Epithelial cell of alveolus of lung (primary cell): ENCODE results near the gene C22orf42. TPM values are rescaled to one million over a fixed set of nuclear protein-coding genes. Genes with fewer than 3 reads are reported as not detected.

Experiments used
- total RNA-seq: library from RNA; depleted of rRNA; stranded (reverse); fragments of >200 nt; gene quantifications from 2 replicates; pipeline ENCODE4 v1.2.1, GENCODE V29; 2015

C22orf42 gene, protein sequence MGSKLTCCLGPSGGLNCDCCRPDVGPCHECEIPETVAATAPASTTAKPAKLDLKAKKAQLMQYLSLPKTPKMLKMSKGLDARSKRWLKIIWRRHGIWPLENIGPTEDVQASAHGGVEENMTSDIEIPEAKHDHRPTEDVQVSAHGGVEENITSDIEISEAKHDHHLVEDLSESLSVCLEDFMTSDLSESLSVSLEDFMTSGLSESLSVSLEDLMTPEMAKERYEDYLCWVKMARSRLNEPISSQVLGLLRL
- total RNA-seq: not detected in 2 replicates

DNA sequence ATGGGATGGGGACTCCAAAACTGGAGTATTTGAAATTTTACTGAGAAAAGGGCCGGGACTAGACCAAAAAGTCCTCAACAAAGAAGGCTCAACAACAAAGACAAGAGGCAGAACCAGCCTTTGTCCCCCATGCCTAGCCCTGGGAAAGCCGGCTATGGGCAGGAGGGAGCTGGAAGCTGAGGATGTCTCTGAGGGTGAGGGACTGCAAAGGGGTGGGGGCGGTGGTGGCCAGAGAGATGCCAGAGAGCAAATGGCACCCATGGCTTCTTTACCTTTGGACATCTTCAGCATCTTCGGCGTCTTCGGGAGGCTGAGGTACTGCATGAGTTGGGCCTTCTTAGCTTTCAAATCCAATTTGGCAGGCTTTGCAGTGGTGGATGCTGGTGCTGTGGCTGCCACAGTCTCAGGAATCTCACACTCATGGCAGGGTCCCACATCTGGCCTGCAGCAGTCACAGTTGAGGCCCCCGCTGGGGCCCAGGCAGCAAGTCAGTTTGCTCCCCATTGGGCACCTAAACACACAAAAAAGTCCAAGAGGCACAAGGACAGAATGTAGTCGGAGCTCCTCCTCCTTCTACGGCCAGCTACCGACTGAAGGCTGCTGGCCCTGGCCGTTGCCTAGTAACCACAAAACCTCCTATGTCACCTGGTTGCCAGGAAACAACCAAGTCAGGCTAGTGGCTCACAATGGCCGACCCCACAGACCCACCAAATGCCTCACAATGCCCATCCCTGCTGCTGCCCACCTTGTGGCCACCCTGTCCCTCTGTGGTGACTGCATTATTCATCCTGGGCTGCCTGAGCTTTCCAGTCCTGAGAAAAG is at the start of gene C22orf42:
C22orf42 (minus strand) TSS at position 592 of the 822 bp plus-strand sequence; CDS start at position 504, 88 bp downstream.

DNA sequence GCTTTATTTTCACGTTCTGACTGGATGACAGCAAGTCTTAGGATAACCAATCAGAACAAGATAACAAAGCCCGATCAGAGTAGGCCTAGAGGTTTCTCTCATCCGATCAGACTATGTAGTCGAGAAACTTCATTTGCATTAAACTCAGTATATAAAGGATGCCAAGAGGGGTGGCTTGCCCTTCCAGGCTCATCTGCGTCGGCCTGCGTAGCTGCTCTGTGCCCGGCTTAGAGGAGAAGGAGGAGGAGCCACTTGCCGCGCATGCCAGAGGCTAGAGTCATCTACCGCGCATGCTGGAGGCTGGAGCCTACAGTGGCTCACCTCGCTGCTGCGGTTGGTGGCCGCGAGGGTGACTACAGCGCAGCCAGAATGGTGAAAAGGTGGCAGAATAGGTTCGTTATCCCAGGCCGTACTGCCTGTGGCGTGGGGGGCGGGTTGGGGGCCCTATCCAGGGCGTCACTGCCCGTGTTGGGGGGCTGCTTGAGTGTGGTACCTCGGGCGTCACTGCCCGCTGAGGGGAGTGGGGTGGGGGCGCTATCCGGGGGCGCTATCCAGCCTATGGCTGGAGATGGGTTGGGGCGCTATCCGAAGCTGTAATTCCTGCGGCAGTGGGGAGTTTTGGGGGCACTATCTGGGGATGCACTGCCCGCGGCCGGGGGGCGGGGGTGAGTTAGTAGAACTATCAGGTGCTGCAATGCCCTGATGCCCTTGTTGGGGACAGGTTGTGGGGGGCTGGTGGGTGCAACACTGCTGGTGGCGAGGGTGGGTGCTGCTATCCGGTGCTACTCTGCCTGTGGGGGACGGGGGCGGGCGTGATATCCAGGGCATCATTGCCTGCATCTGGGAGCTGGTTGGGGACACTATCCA is 46.0 kb upstream of the C22orf42 start, which contains the start of gene RFPL2:
RFPL2 (minus strand) TSS at position 218 of the 867 bp plus-strand sequence. CDS start 2,622 bp downstream, outside the sequence.

Other genes with a start within 250 kb of the C22orf42 start
- 29.8 and 131 TPM in 2 replicates for gene YWHAH, start 214.8 kb downstream of the C22orf42 start, total RNA-seq
- not detected in 2 replicates for gene SLC5A1, start 116.0 kb downstream of the C22orf42 start, total RNA-seq
- gene RFPL2, start 45.8 kb upstream of the C22orf42 start, total RNA-seq: not detected in 2 replicates
- not detected in 2 replicates for gene SLC5A4, start 96.0 kb upstream of the C22orf42 start, total RNA-seq
- gene RFPL3, start 198.6 kb upstream of the C22orf42 start, total RNA-seq: not detected in 2 replicates